ENCODE data around the gene TXNRD2.

TXNRD2 gene

DNA sequence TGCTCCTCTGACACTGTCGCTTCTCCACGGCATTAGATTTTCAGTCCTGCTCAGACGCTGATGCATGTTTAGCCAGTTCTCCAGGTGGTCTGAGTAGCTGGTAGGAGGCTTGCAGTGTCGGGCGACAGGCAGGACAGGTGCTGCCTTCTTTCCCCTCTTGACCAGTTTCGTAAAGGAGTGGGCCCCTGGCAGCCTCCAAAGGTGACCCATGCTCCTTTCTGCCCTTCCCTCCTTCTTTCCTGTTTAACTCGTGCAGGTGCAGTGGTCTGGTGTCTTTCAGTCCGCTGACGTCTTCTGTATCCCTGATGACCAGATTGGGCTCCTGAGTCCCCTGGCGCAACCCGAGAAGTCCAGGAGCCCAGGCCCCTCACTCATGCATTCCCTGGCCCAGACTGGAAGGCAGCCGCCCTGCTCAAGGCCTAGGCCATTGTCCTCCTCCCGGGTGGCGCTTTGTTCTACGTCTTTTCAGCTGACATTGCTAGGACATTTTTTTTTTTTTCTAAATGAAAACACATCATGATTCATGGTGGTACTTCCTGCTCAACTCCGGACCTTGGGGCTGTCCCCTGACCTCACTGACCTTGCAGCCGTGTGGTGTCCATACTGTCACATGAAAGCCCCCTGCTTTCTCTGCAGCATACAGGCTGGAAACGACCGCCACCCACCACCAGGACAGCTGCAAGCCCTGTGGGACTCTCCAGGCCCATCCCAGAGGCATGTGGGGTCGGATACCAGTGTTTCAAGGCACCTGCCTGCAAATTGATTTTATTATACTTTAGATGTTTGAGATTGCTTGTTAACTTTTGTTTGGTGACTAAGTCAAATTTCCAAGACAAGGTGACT lies 25.5 kb upstream of the TXNRD2 start:
- Histone ChIP-seq H3K9me3 (ENCODE audit: control insufficient read depth in 5 of 5, low read length in 5 of 5) (no peaks in the 10 kb centered on the region), H3K9ac (ENCODE audit: low read length in 5 of 5) (no peak overlapping the region), H3K27ac (ENCODE audit: low read depth, low read length) (no peak overlapping the region), H3K36me3 (ENCODE audit: control insufficient read depth in 5 of 5, insufficient read depth in 5 of 5, low read length in 5 of 5) (peaks cover 0 to 80% (median 52%) of the 10 kb centered on the region in 5 donors), H3K27me3 (ENCODE audit: control insufficient read depth in 5 of 5, insufficient read depth in 4 of 5, low read length in 5 of 5) (no peaks in the 10 kb centered on the region), H3K4me3 (ENCODE audit: low read depth in 1 of 5, low read length in 5 of 5) (no peak overlapping the region), H3K4me1 (ENCODE audit: control insufficient read depth in 5 of 5, insufficient read depth in 5 of 5, low read length in 5 of 5) (peaks cover 0 to 14% (median 5%) of the 10 kb centered on the region in 5 donors)

DNA sequence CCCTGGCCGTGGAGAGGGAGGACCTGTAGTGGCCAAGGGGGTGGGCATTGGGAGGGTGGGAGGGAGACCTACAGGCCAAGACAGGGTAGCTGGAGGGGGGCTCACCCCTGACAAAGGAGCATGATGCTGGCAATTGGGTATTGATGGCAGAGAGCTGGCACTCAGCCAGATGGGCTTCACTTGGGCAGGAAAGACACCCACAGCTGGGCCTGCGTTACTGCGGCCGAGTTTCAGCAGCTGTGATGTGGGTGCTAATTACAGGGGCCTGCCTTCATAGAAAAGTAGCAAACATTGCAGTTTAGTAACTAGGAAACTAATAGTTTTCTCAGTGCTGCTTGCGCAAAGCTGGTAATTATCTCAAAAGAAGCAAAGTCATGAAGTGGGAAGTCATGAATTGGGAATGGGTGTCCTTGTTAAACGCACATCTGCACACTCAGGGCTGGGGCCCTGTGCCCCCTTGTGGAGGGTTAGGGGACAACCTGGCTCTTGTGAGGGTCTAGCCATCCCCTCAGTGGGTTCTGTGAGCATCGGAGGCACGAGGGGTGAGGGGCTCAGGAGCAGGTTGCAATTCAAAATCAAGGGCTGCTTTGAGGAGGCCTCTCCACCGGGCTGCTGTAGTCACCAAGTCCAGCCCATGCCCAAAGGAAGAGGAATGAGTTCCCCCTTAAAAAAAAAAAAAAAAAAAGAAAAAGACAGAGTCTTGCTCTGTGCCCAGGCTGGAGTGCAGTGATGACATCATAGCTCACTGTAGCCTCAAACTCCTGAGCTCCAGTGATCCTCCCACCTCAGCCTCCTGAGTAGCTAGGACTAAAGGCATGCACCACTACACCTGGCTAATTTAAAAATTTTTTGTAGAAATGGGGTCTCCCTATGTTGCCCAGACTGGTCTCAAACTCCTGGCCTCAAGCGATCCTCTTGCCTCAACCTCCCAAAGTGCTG lies 24.4 kb upstream of the TXNRD2 start:
- Histone ChIP-seq H3K9ac (ENCODE audit: low read length in 5 of 5) (no peak overlapping the region), H3K9me3 (ENCODE audit: control insufficient read depth in 5 of 5, low read length in 5 of 5) (no peaks in the 10 kb centered on the region), H3K27ac (ENCODE audit: low read depth, low read length) (no peak overlapping the region), H3K27me3 (ENCODE audit: control insufficient read depth in 5 of 5, insufficient read depth in 4 of 5, low read length in 5 of 5) (no peaks in the 10 kb centered on the region), H3K4me1 (ENCODE audit: control insufficient read depth in 5 of 5, insufficient read depth in 5 of 5, low read length in 5 of 5) (peaks cover 0 to 20% (median 5%) of the 10 kb centered on the region in 5 donors), H3K36me3 (ENCODE audit: control insufficient read depth in 5 of 5, insufficient read depth in 5 of 5, low read length in 5 of 5) (peaks cover 0 to 80% (median 52%) of the 10 kb centered on the region in 5 donors), H3K4me3 (ENCODE audit: low read depth in 1 of 5, low read length in 5 of 5) (no peak overlapping the region)

DNA sequence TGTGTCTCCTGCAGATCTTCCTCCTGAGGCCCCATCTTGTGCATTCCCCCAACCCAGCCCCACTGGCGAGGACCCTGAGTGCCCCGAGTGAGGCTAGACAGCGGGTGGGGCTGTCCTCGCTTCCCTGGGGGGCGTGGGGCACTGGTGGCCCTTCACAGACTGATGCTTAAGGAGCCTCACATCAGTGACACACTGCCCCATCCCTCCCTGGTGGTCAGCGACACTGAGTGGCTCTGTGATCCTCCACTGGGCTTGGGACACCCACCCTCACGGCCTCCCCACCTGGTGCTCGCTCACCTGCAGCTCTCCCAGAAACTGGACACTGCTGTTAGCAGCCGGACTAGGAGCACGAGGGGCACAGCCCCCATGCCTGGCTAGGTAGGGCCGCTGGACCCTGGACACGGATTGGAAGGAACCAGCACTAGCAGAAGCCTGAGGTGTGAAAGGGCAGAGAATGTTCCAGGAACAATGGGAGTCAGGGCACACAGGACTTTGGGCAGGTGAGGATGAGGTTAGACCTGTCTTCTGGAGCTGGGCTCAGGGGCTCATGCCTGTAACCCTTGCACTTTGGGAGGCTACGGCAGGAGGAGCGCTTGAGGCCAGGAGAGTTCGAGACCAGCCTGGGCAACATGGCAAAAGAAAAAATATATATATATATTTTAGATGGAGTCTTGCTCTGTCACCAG lies 23.2 kb upstream of the TXNRD2 start:
- peaks cover 0 to 74% (median 50%) of the 10 kb centered on the region in 5 donors for H3K36me3 ChIP-seq (ENCODE audit: control insufficient read depth in 5 of 5, insufficient read depth in 5 of 5, low read length in 5 of 5)
- no peaks in the 10 kb centered on the region for H3K9me3 ChIP-seq (ENCODE audit: control insufficient read depth in 5 of 5, low read length in 5 of 5)
- H3K4me1 ChIP-seq (ENCODE audit: control insufficient read depth in 5 of 5, insufficient read depth in 5 of 5, low read length in 5 of 5): peaks cover 2 to 25% (median 7%) of the 10 kb centered on the region in 5 donors
- H3K27me3 ChIP-seq (ENCODE audit: control insufficient read depth in 5 of 5, insufficient read depth in 4 of 5, low read length in 5 of 5): no peaks in the 10 kb centered on the region
- no peak overlapping the region for H3K9ac ChIP-seq (ENCODE audit: low read length in 5 of 5)
- no peak overlapping the region for H3K4me3 ChIP-seq (ENCODE audit: low read depth in 1 of 5, low read length in 5 of 5)
- H3K27ac ChIP-seq (ENCODE audit: low read depth, low read length): no peak overlapping the region

DNA sequence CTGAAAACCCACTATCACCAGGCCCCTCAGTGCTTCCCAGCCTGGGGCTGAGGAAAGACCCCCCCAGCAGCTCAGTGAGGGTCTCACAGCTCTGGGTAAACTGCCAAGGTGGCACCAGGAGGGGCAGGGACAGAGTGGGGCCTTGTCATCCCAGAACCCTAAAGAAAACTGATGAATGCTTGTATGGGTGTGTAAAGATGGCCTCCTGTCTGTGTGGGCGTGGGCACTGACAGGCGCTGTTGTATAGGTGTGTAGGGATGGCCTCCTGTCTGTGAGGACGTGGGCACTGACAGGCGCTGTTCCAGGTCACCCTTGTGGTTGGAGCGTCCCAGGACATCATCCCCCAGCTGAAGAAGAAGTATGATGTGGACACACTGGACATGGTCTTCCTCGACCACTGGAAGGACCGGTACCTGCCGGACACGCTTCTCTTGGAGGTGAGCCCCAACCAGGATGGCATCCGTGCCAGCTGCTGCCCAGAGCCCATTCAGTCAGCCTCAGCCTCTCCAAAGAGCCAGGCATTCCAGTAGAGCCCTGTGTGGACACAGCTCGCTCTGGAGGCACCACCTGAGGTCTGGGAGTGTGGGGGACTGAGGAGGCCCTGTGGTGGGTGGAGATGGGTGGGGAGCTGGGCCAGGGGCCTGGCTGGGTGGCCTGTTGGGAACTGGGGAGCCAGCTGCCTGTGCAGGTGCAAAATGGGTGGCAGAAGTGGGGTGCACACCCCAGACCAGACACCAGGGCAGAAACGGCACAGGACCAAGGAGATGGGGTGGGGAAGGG lies 22.4 kb upstream of the TXNRD2 start:
- Histone ChIP-seq H3K27ac (ENCODE audit: low read depth, low read length) (no peak overlapping the region), H3K9ac (ENCODE audit: low read length in 5 of 5) (no peak overlapping the region), H3K4me3 (ENCODE audit: low read depth in 1 of 5, low read length in 5 of 5) (no peak overlapping the region), H3K4me1 (ENCODE audit: control insufficient read depth in 5 of 5, insufficient read depth in 5 of 5, low read length in 5 of 5) (peaks cover 2 to 33% (median 14%) of the 10 kb centered on the region in 5 donors), H3K9me3 (ENCODE audit: control insufficient read depth in 5 of 5, low read length in 5 of 5) (no peaks in the 10 kb centered on the region), H3K36me3 (ENCODE audit: control insufficient read depth in 5 of 5, insufficient read depth in 5 of 5, low read length in 5 of 5) (peaks cover 0 to 67% (median 44%) of the 10 kb centered on the region in 5 donors), H3K27me3 (ENCODE audit: control insufficient read depth in 5 of 5, insufficient read depth in 4 of 5, low read length in 5 of 5) (no peaks in the 10 kb centered on the region)

DNA sequence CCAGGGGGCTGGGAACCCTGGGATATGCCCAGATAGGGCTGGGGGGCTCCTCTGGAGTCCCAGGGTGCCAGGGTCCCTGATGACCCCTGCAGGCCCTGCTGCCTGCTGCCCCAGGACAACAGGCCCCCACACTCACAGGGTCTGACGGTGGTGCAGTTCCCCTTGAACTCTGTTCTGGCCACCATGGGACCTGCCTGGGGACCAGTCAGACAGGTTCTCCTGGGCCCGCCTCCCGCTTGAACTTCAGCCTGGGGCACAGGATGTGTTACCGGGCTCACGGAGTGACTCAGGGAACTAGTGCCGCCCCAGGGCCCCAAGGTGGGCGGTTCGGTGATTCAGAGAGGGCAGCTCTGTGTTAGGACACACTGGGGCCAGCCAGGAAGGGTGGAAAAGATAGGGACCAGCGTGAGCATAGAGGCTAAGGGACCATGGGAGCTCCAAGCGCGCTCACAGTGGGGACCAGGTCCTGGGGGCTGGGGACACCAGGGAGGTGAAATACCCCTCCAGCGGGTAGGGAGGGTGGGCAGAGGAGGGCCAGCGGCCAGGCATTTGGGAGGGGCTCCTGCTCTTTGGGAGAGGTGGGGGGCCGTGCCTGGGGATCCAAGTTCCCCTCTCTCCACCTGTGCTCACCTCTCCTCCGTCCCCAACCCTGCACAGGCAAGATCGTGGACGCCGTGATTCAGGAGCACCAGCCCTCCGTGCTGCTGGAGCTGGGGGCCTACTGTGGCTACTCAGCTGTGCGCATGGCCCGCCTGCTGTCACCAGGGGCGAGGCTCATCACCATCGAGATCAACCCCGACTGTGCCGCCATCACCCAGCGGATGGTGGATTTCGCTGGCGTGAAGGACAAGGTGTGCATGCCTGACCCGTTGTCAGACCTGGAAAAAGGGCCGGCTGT lies 21.5 kb upstream of the TXNRD2 start:
- H3K9me3 ChIP-seq (ENCODE audit: control insufficient read depth in 5 of 5, low read length in 5 of 5): no peaks in the 10 kb centered on the region
- no peaks in the 10 kb centered on the region for H3K27me3 ChIP-seq (ENCODE audit: control insufficient read depth in 5 of 5, insufficient read depth in 4 of 5, low read length in 5 of 5)
- H3K27ac ChIP-seq (ENCODE audit: low read depth, low read length): no peak overlapping the region
- peaks cover 0 to 58% (median 37%) of the 10 kb centered on the region in 5 donors for H3K36me3 ChIP-seq (ENCODE audit: control insufficient read depth in 5 of 5, insufficient read depth in 5 of 5, low read length in 5 of 5)
- no peak overlapping the region for H3K9ac ChIP-seq (ENCODE audit: low read length in 5 of 5)
- peaks cover 2 to 38% (median 20%) of the 10 kb centered on the region in 5 donors for H3K4me1 ChIP-seq (ENCODE audit: control insufficient read depth in 5 of 5, insufficient read depth in 5 of 5, low read length in 5 of 5)
- H3K4me3 ChIP-seq (ENCODE audit: low read depth in 1 of 5, low read length in 5 of 5): no peak overlapping the region

DNA sequence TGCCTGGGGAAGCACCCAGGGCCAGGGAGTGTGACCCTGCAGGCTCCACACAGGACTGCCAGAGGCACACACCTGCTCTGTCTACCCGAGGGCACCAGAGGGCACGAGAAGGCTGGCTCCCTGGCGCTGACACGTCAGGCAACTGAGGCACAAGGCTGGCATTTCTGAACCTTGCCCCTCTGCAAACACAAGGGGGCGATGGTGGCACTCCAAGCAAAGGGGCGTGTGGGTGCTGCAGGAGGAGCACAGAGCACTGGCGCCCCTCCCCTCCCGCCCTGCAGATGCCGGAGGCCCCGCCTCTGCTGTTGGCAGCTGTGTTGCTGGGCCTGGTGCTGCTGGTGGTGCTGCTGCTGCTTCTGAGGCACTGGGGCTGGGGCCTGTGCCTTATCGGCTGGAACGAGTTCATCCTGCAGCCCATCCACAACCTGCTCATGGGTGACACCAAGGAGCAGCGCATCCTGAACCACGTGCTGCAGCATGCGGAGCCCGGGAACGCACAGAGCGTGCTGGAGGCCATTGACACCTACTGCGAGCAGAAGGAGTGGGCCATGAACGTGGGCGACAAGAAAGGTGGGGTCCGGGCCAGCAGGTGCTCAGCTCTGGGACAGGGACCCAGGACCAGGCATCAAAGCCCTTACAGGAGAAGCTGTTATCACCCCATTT lies 20.8 kb upstream of the TXNRD2 start:
- Histone ChIP-seq H3K36me3 (ENCODE audit: control insufficient read depth in 5 of 5, insufficient read depth in 5 of 5, low read length in 5 of 5) (peaks cover 0 to 52% (median 29%) of the 10 kb centered on the region in 5 donors), H3K9ac (ENCODE audit: low read length in 5 of 5) (no peak overlapping the region), H3K4me1 (ENCODE audit: control insufficient read depth in 5 of 5, insufficient read depth in 5 of 5, low read length in 5 of 5) (peaks cover 2 to 38% (median 20%) of the 10 kb centered on the region in 5 donors), H3K27ac (ENCODE audit: low read depth, low read length) (no peak overlapping the region), H3K27me3 (ENCODE audit: control insufficient read depth in 5 of 5, insufficient read depth in 4 of 5, low read length in 5 of 5) (no peaks in the 10 kb centered on the region), H3K9me3 (ENCODE audit: control insufficient read depth in 5 of 5, low read length in 5 of 5) (no peaks in the 10 kb centered on the region), H3K4me3 (ENCODE audit: low read depth in 1 of 5, low read length in 5 of 5) (no peak overlapping the region)

DNA sequence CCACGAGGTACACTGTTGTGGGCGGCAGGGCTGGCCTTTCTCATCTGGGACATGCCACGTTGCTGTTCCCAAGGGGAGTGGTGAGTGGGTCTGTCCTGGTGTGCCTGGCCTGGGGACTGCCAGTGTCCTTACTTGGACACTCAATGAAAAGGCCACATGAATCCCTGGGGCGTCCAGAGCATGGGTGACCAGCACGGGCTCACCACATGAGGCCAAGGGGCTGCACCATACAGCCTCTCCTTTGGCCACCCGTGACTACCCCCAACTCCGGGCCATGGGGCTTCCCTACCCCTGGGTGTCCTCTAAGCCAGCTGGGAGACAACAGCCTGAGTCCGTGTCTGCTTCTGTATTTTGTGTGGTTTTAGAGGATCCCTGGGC lies 20.2 kb upstream of the TXNRD2 start:
- Histone ChIP-seq H3K9ac (ENCODE audit: low read length in 5 of 5) (peak overlapping the region in 1 of 5 donors; percentile 20), H3K36me3 (ENCODE audit: control insufficient read depth in 5 of 5, insufficient read depth in 5 of 5, low read length in 5 of 5) (peaks cover 0 to 47% (median 24%) of the 10 kb centered on the region in 5 donors), H3K4me1 (ENCODE audit: control insufficient read depth in 5 of 5, insufficient read depth in 5 of 5, low read length in 5 of 5) (peaks cover 2 to 38% (median 20%) of the 10 kb centered on the region in 5 donors), H3K9me3 (ENCODE audit: control insufficient read depth in 5 of 5, low read length in 5 of 5) (no peaks in the 10 kb centered on the region), H3K27ac (ENCODE audit: low read depth, low read length) (no peak overlapping the region), H3K4me3 (ENCODE audit: low read depth in 1 of 5, low read length in 5 of 5) (no peak overlapping the region), H3K27me3 (ENCODE audit: control insufficient read depth in 5 of 5, insufficient read depth in 4 of 5, low read length in 5 of 5) (no peaks in the 10 kb centered on the region)

DNA sequence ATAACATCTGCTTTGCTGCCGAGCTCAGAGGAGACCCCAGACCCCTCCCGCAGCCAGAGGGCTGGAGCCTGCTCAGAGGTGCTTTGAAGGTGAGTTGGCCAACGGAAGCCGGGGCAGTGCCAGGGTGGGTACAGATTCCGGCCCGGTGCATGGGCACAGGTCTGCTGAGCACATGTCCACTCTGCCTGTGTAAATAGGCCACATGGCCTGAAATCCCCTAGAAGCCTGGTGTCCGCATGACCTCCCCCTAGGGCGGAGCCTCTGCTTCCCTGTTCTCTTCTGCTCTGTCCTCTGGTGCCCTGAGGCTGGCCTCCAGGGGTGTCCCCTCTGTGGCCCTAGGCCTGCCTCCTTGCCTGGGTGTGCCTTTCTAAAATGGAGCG lies 19.6 kb upstream of the TXNRD2 start:
- H3K9me3 ChIP-seq (ENCODE audit: control insufficient read depth in 5 of 5, low read length in 5 of 5): no peaks in the 10 kb centered on the region
- no peaks in the 10 kb centered on the region for H3K27me3 ChIP-seq (ENCODE audit: control insufficient read depth in 5 of 5, insufficient read depth in 4 of 5, low read length in 5 of 5)
- H3K36me3 ChIP-seq (ENCODE audit: control insufficient read depth in 5 of 5, insufficient read depth in 5 of 5, low read length in 5 of 5): peaks cover 0 to 41% (median 19%) of the 10 kb centered on the region in 5 donors
- H3K4me3 ChIP-seq (ENCODE audit: low read depth in 1 of 5, low read length in 5 of 5): no peak overlapping the region
- no peak overlapping the region for H3K27ac ChIP-seq (ENCODE audit: low read depth, low read length)
- no peak overlapping the region for H3K9ac ChIP-seq (ENCODE audit: low read length in 5 of 5)
- H3K4me1 ChIP-seq (ENCODE audit: control insufficient read depth in 5 of 5, insufficient read depth in 5 of 5, low read length in 5 of 5): peaks cover 2 to 38% (median 20%) of the 10 kb centered on the region in 5 donors
